H1 (cell line): ENCODE data around the gene WDR1.

ENCODE experiments used
- CBX5 ChIP-seq: fragments of 300-800, 300-1000 bp; sonication (generic); IDR thresholded peaks from 2 replicates; pipeline ENCODE4 v1.7.1; 2016; ENCODE audit warnings: antibody characterized with exemption, low read length, low read depth
- CEBPB ChIP-seq: IDR thresholded peaks from 2 replicates; pipeline ENCODE4 v1.6.1; 2012; ENCODE audit warnings: low read depth, low read length
- CTCF ChIP-seq, 3 experiments: IDR thresholded peaks; 1 replicate in 2 of 3; 2 replicates in 1 of 3; pipeline versions ENCODE4 v1.5.1 to v1.6.1; 2011; ENCODE audit warnings: low read length in 3 of 3, mild to moderate bottlenecking in 3 of 3, inconsistent platforms in 2 of 3, low read depth in 1 of 3, moderate library complexity in 1 of 3; ENCODE audit not compliant: insufficient read depth in 1 of 3; ENCODE audit errors: control extremely low read depth in 1 of 3
- EP300 ChIP-seq, 2 experiments: IDR thresholded peaks; 1 replicate in 1 of 2; 2 replicates in 1 of 2; pipeline ENCODE4 v1.6.1; 2011 to 2012; ENCODE audit warnings: low read depth in 2 of 2, low read length in 2 of 2, mild to moderate bottlenecking in 2 of 2, borderline replicate concordance in 1 of 2, inconsistent platforms in 1 of 2, moderate library complexity in 1 of 2
- MAX ChIP-seq: IDR thresholded peaks from 2 replicates; pipeline ENCODE4 v1.6.1; 2012; ENCODE audit warnings: inconsistent platforms
- POLR2A ChIP-seq, 2 experiments: IDR thresholded peaks; 1 replicate in 1 of 2; 2 replicates in 1 of 2; pipeline ENCODE4 v1.6.1; 2011; ENCODE audit warnings: low read depth in 2 of 2, low read length in 2 of 2, mild to moderate bottlenecking in 2 of 2; ENCODE audit errors: control extremely low read depth in 1 of 2
- POU5F1 ChIP-seq: IDR thresholded peaks from 2 replicates; pipeline ENCODE4 v1.6.1; 2011; ENCODE audit warnings: low read depth, mild to moderate bottlenecking, low read length, moderate library complexity
- TAF1 ChIP-seq: IDR thresholded peaks from 2 replicates; pipeline ENCODE4 v1.6.1; 2011; ENCODE audit warnings: mild to moderate bottlenecking, low read depth, low read length
- TBP ChIP-seq: IDR thresholded peaks from 2 replicates; pipeline ENCODE4 v1.6.1; 2011; ENCODE audit warnings: low read depth, low read length, improper control_type of control experiment
- TCF12 ChIP-seq: IDR thresholded peaks from 2 replicates; pipeline ENCODE4 v1.6.1; 2011; ENCODE audit warnings: low read depth, mild to moderate bottlenecking, low read length

GRCh38 chr4:10105920-10106319 lies 10.7 kb downstream of the WDR1 start:
- TF ChIP-seq POU5F1, result no peak
- TF ChIP-seq CBX5, result no peak
- TF ChIP-seq MAX, result no peak
- no peak for TF ChIP-seq EP300 (IDR thresholded peaks at IDR 0.05; ENCODE audit: borderline replicate concordance in 1 of 2, low read depth in 2 of 2, low read length in 2 of 2)
- no peak for TF ChIP-seq CEBPB
- TF ChIP-seq CTCF (IDR thresholded peaks at IDR 0.05; ENCODE audit: control extremely low read depth in 1 of 3, insufficient read depth in 1 of 3, low read depth in 1 of 3, low read length in 3 of 3), result no peak
- TF ChIP-seq TCF12, result no peak
- TF ChIP-seq POLR2A (IDR thresholded peaks at IDR 0.05; ENCODE audit: control extremely low read depth in 1 of 2, low read depth in 2 of 2, low read length in 2 of 2), result no peak
- TF ChIP-seq TAF1, result no peak
- no peak for TF ChIP-seq TBP
